GM18519 (cell line): ENCODE data around the gene HCFC1.
"Not testable (repeated sequence)": the region's sequence is repeated elsewhere in the genome, so short reads cannot be mapped to it uniquely, and the experiment has no call there.

Experiments used
- ATAC-seq: cut with Tn5 transposase; IDR thresholded peaks from one replicate; pipeline ENCODE4 v1.9.1; 2021; ENCODE audit warnings: mild to moderate bottlenecking, moderate library complexity; ENCODE audit not compliant: unreplicated experiment, low FRiP score

The HCFC1 gene

DNA sequence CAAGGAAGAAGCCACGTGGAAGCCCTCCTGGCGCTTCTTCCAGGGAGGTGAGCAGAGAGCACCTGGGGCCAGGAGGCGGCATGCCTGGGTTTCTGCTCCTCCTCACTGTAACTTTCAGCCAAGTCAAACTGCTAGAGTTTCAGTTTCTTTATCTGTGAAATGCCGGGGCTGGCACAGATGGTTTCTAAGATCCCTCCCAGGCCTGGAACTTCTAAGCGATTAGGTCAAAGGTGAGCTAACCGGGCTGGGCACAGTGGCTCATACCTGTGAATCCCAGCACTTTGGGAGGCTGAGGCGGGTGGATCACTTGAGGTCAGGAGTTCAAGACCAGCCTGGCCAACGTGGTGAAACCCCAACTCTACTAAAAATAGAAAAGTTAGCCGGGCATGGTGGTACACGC, 8.8 kb upstream of the HCFC1 start:
- ATAC-seq = not testable (repeated sequence)

DNA sequence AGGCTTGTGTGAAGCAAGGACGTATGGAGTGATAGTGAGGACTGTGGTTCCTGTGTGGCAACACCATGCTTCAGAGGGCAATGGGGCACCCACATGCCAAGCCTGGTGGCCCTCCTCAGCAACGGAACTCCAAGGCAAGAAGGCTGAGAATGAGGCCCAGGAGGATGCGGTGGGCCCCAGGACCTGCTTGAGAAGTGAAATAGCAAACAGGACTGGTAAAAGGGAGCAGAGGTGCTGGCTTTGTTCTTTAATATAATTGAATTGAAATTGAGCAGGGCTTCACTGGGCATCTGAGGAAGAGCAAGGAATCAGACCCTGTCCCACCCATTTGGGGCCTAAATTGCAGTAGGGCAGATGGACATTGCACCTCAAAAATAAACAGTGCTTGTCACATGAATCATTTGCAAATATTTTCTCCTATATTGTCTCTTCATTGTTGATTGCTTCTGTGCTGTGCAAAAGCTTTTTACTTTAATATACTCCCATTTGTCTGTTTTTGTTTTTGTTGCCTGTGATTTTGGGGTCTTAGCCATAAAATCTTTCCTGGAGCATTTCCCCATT, 3.2 kb upstream of the HCFC1 start:
- no peak for ATAC-seq

DNA sequence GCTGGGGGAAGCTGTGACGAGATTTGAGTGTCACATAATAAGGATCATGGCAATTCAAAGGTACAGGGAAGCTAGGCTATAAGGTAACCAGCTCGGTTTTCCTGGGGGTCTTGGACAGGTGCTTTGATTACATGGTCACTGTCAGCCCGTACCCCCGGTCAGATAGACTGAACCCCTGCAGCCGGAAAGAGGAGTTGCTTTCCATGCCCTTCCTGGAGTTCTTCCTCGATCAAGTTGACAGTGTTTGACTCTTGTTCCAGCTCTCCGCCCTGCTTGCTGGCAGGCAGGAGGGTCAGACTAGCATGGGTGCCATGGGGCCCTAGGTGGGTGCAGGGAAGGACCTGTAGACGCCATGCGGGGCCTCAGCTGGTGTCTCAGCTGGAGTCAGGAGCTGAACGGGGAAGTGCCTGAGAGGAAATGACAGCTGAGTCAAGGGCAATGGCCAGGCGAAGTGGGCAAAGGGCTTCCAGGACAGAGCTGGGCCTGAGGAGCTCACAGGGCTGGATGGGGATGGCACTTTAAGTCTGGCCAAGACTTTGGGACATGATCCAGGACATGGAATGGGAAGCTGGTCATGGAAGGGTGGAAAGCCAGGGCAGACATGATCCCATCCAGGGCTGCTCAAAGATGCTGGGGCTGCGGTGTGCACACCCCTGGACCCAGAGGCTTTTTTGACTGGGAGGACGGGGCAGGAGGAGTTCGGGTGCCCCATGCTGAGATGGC, 2.5 kb upstream of the HCFC1 start:
- no peak for ATAC-seq

DNA sequence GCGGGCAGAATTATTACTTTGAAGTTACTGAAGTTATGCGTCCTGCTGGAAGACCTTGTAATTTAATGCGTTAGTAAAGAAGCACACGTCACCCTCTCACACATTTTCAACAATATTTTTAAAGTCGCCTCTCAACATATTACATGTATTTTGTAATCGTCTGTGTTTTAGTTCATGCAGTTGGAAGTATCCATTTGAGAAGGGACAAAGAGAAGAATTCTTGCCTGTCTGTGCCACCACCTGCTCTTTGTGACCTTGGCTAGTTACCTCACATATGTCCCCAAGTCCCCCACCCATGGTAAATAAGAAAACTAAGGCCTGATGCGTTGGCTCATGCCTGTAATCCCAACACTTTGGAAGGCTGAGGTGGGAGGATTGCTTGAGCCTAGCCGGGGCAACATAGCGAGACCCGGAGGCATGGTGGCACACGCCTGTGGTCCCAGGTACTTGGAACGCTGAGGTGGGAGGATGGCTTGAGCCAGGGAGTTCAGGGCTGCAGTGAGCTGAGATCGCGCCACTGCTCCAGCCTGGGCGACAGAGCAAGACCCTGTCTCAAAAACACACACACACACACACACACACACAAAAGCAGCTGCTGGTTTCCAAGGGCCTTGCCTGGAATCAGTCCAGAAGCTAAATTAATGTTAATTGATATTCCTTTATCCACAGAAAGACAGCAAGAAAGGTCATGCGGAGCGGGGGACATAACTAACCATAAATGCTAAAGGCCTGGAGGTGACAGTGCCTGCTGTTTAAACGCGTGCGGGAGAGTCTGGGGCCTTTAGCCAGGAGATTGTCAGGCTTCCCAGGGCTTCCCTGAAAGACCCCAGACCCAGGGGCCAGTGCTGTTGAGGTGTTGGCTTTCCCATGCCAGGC, 1.7 kb upstream of the HCFC1 start:
- ATAC-seq = no peak

DNA sequence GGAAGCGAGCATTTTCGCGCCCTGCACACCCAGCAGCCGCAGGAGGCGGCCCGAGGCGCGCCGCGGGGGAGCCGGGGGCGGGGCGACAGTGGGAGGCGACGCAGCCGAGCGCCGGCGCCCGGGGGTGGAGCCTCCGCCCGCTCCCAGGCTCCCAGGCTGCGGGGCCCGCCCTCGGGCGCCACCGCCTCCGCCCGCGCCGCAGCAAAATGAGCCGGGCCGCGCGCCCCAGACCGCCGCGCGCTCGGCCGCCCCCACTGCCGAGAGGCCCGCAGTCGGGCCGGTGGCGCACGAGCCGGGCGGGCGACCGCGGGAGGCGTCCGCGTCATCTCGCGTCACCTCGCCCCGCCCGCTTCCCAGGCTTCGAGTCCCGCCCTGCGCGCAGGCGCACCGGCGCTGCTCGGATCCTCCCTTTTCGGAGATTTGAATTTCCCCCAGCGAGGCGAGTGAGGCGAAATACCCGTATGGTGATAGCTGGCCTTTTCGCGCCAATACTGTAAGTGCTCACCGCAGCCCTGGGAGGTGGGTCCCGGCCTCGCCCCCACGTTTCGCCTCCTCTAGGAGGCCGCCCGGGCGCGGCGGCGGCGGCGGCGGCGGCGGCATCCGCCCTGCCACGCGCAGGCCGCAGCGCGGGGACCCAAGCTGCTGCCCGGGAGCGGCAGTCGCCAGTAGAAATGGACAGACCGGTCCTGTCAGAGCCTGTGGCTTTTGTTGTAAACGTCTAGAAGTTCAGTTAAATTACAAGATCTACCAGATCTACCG, 929 bp upstream of the HCFC1 start, which contains the start of gene TMEM187:
Gene TMEM187 (plus strand): TSS at position 387 of the 759 bp plus-strand sequence. CDS start 9,309 bp downstream, outside the sequence.
- ATAC-seq = no peak

DNA sequence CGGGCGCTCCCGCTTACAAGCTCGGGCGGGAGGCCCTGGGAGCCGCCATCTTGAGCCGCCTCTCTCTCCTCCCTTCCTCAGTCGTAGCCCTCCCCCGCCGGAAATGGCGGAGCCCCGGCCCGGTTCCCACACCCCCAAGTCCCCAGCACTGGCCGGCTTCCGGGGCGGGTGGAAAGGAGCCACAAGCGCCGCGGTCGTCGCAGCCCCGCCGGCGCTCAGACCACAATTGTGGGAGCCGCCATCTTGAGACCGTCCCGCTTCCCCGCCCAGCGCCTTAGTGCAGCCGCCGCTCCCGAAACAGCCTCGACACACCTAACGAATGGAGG, 531 bp downstream of the HCFC1 start:
- no peak for ATAC-seq

DNA sequence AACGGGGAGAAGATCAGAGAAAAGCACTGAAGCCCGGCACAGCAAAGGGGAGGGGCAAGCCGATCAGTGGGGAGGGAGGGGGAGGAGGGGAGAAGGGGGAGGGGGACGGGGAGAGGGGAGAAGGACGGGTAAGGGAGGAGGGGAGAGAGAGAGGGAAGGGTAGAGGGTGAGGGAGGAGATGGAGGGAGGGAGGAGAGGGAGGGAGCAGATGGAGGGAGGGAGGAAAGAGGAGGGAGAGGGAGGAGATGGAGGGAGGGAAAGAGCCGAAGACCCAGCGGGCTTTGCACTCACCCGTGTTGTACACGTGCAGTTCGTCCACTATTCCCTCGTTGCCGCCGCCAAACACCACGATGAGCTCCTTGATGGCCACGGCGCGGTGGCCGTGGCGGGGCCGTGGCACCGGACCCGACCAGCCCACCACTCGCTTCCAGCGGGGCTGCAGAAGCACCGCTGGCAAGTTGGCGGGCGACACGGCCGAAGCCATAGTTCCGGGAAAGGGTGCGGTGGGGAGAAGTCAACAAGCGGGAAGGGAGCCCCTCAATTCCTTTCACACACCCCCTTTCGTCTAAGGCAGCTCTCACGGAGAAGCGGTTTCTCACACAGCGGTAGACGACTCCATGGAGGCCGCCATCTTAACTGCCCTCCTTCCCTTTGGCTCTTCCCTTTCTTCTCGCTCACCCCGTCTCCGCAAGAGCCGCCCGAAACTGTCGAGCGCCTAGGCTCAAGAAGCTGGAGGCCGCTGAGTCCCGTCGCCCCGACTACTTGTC, 1.1 kb downstream of the HCFC1 start:
- no peak for ATAC-seq

DNA sequence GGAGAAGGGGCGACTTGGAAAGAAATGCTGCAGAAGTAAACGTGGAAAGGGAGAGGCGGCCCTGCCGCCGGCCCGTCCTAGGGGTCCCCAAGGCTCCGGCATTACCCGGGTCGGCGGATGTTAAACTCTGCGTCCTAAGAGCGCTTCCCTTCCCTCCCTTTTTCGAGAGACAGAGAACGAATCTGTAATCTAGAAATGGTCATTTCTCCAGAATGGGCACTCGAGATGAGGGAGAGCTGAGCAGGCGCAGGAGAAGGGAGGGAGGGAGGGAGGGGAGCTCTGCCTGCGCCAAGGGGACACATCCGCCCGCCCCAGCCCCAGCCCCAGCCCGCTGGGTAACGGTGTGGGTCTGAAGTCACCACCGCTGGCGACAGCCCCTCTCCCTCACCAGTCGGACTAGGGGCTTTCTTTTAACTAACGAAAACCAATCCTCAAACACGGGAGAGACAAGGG, 1.7 kb downstream of the HCFC1 start:
- no peak for ATAC-seq

DNA sequence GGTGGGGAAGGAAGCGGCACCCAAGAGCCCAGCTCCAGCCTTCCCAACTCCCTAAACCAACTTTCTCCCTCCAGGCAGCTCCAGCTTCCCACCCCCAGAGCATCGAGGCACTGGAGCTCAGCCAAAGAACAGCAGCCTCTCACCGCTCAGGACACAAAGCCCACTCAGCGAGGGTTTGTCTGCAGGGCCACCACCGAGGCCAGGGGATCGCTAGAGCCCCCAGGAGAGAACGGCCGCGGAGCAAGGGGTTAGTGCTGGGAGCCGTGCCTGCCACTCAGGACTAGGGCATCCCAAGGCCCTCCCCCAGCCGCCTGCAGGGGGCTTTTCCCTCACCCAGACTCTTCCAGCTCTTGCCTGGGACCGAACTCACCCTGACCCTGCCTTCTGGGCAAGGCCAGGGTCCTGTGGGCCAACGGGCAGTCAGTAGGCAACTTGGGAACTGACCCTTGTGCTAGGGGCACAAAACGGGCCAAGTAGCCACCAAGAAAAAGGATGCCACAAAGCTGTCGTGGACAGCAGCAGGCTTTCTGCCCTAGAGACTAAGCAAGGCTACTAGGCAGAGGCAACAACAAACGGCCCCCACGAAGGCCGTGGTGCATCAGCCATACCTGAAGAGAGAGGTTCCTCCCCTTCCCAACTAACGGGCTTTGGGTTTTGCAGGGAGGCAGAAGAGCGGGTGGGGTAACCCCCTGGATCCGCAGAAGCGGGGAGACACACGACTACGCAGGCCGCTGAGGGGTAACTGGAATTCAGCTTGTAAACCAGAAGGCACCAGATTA, 2.3 kb downstream of the HCFC1 start:
- ATAC-seq = no peak

DNA sequence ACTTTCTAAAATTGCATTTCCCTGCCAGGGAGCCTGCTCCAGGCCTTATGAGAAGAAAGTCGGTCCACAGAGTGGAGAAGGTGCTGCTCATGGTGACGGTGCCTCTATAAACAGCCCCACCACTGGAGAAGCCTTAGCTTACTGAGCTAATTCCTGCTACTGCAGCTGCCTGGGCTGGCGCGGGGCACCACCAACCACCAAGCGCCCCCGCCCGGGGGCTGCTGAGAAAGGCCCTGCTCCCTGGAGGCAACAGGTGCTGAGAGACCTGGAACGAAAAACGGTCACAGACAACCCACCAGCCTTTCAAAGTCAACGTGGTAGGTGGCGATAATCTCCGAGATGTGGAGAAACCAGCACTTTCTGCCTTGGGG, 2.9 kb downstream of the HCFC1 start:
- ATAC-seq = no peak

DNA sequence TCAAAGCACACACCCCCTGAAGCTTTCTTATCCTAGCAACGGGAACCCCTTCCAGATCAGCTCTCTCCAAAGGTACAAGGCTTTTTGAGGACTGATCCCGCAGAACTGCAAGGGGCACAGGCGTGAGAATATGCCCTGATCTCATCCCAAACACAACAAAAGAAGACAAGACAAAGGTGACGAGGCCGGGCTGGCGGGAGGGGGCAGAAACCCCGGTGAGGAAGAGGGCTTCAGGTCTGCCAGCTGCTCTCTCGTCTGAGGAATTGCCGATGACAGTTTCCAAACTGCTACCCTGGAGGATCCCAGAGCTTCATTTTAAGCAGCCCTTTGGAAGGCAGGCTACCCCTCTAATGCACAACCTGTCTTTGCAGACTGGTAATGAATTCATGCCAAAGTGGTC, 3.4 kb downstream of the HCFC1 start:
- ATAC-seq = no peak

DNA sequence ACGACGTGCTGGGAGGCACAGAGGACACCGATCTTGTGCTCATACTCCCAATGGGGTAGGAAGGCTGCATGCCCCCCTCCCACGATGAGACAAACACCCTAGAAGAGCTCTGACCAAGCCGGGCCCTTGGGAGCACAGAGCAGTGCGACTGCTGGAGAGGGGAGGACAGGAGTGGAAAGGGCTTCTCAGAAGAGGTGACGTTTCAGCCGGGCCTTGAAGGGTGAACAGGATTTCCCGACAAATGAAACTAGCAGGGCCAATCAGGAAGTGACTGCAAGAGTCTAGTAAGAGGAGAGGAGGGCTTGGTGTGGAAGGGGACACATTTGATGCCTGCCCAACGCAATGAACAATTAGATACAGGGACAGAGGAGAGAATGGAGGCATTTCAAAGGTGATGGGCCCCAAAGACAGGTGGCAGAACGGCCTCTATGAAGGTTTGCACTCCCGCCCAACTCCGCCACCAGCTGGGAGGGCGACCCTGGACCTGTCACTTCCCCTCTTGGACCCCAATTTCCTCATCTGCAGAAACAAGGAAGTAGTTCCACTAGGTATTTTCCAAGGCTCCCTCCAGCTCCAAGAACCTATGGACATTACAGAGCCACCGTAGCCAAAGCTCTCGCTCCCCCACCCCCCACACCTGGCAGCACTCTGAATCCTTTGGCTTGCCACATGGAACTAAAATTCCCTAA, 3.9 kb downstream of the HCFC1 start:
- ATAC-seq = no peak

DNA sequence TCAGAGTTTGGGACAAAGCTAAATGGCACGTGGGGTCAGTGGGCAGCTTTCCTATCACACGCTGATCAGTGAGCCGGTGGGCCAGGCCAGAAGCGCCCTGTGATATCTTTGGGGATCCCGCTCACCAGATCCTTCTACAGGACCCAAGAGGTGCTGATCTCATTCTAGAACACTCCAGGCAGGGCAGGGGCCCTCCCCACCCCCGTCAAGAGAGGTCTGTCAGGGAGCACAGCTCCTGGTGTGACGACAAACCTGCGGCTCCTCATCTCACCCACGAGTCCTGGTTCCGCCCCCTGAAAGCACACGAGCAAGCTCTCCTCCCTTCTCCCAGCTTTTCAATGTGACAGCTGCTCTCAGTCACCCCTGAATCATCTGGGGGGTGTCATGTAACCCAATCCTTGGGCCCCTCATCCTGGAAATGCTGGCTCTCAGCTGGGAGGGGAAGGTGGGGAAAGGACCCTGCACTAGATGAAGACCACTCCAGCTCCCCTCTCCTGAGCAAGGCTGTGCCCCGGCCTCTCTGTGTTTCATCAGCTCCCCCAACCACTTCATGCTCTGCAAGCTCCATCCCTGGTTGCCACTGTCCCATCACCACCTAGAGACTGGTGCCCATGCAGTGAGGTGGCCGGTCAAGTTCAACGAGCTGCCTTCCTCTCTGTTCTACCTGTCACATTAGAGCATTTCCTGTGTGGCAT, 4.6 kb downstream of the HCFC1 start:
- no peak for ATAC-seq

DNA sequence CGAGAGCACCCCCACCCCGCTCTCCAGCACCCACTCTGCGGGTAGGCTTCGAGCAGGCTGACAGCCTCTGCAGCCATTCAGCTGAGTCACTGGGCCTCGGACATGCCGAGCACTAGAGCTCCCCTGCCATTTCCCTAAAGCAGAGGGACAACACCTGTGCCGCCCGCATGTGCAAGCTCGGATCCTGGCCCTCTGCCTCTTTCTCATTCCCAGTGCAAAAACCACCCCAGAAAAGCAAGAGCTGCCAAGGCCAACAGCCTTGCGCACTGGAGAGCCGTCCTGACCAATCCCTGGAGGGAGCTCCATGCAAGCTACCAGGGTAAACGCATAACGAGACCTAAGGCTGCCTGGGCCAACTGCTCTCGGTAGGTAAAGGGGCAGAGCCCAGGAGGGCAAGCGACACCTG, 5.3 kb downstream of the HCFC1 start:
- ATAC-seq = no peak

DNA sequence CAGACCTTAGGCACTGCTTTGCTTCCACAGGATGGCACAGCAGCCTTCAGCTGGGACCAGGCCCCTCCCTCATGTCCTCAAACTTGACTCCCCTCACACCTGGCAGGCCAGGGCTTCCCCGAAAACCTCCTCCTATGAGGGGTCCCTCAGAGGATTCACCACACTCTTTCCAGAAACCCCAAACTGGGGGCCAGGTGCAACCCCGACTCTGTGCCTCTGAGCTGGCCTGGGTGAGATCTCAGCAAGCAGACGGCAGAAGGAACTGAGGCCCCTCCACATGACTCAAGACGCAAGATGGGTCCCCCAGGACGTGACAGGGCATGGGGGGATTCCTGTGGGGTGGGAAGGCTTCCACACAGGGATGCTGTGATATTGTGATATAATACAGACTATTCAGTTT, 6.2 kb downstream of the HCFC1 start:
- no peak for ATAC-seq

DNA sequence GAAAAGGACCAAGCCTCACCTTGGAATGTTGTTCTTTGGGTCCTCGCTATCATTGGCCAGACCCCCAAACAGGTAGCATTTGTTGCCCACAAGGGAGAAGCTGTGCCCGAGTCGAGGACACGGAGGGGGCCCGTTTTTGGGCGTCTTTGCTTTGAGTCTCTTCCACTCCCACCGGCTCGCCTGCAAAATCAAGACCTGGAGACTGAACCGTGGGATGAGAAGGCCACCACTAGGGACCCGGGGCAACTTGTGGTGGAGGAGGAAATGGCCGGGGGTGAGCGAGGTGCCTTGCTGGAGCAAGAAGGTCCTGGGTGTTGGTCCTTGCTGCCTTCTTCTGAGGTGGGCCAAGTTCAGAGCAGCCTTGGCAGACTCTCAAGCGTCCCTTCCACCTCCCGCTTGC, 7.5 kb downstream of the HCFC1 start:
- no peak for ATAC-seq

DNA sequence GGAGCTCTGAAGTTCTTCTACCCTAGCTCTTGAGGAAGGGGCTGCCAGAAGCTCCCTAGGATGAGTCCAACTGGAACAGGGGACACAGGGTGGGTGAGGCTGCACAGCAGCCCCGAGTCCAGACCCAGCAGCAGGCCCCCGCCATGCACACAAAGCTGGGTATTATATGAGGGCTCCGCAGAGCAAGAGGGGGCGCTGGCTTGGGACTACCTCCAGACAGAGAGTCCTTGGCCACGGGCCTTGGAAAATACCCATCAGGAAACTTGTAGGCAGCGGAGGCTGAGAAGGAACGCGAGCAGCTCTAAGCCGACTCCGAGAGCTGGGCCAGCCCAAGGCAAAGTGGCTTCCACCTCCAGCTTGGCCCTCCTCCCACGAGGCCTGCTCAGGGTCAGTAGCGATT, 8.1 kb downstream of the HCFC1 start:
- no peak for ATAC-seq

DNA sequence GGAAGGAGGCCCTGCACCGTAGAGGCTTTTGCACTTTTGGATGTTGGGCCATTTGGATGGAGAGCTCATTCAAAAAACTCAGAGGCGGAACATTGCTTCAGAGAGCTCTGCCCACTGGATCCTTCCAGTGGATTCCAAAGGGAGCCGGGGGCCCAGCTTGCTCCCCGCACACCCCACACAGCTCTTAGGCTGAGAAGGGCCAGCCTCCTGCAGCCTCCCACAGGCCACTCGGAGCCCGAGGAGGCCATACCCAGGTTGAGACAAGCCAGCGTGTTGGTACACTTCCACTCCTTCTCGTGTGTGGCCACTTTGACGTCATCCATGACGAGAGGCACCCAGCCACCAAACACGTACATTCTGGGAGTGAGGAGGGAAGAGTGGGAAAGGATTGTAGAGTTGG, 10.3 kb downstream of the HCFC1 start:
- no peak for ATAC-seq
